Type B pancreatic cell (in vitro differentiated cells): ENCODE results near the gene C16orf96. TPM values are rescaled to one million over a fixed set of nuclear protein-coding genes. Genes with fewer than 3 reads are reported as not detected.

ENCODE experiments used
- DNase-seq: peaks from one replicate; pipeline ENCODE4 v3.0.0; 2021; ENCODE audit warnings: mixed read lengths; ENCODE audit not compliant: unreplicated experiment; ENCODE audit errors: extremely low spot score
- H3K27ac Mint-ChIP-seq: 2 replicates; pipeline ENCODE4 v1.8.0; 2021; ENCODE audit warnings: mild to moderate bottlenecking, mixed read lengths
- H3K27me3 Mint-ChIP-seq: 2 replicates; pipeline ENCODE4 v1.8.0; 2021; ENCODE audit warnings: mixed read lengths
- H3K36me3 Mint-ChIP-seq: 2 replicates; pipeline ENCODE4 v1.8.0; 2021; ENCODE audit warnings: mixed read lengths
- H3K4me1 Mint-ChIP-seq: one replicate; pipeline ENCODE4 v1.8.0; 2021; ENCODE audit warnings: mixed read lengths; ENCODE audit not compliant: unreplicated experiment
- H3K4me3 Mint-ChIP-seq: 2 replicates; pipeline ENCODE4 v1.8.0; 2021; ENCODE audit warnings: mild to moderate bottlenecking, mixed read lengths
- H3K9me3 Mint-ChIP-seq: 2 replicates; pipeline ENCODE4 v1.8.0; 2021; ENCODE audit warnings: mixed read lengths
- total RNA-seq: library from RNA; stranded (reverse); gene quantifications from 2 replicates; pipeline ENCODE4 v1.2.1, GENCODE V29; 2021; ENCODE audit warnings: low replicate concordance
- TF ChIP-seq, protein P1 (sequence below): fragments of 200-600 bp; sonication (generic); conservative IDR thresholded peaks from 2 replicates; pipeline ENCODE4 v1.5.0; 2021; ENCODE audit warnings: antibody characterized with exemption, mild to moderate bottlenecking

Gene C16orf96
- total RNA-seq, 1 donor from 2014 or later, result 0.43 TPM

- H3K4me1 Mint-ChIP-seq, result peaks cover 20% of the 10 kb centered on the region
- TF ChIP-seq, protein P1, sequence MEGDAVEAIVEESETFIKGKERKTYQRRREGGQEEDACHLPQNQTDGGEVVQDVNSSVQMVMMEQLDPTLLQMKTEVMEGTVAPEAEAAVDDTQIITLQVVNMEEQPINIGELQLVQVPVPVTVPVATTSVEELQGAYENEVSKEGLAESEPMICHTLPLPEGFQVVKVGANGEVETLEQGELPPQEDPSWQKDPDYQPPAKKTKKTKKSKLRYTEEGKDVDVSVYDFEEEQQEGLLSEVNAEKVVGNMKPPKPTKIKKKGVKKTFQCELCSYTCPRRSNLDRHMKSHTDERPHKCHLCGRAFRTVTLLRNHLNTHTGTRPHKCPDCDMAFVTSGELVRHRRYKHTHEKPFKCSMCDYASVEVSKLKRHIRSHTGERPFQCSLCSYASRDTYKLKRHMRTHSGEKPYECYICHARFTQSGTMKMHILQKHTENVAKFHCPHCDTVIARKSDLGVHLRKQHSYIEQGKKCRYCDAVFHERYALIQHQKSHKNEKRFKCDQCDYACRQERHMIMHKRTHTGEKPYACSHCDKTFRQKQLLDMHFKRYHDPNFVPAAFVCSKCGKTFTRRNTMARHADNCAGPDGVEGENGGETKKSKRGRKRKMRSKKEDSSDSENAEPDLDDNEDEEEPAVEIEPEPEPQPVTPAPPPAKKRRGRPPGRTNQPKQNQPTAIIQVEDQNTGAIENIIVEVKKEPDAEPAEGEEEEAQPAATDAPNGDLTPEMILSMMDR, result no peak
- no peaks in the 10 kb centered on the region for H3K27me3 Mint-ChIP-seq
- H3K4me3 Mint-ChIP-seq, result peak overlapping the region; percentile 100
- H3K27ac Mint-ChIP-seq, result peak overlapping the region; percentile 98
- no peak for DNase-seq
- no peaks in the 10 kb centered on the region for H3K9me3 Mint-ChIP-seq
- peaks cover 11% of the 10 kb centered on the region for H3K36me3 Mint-ChIP-seq
Measured at GRCh38 chr16:4625560-4626159, 69.5 kb downstream of the C16orf96 start.

DNA sequence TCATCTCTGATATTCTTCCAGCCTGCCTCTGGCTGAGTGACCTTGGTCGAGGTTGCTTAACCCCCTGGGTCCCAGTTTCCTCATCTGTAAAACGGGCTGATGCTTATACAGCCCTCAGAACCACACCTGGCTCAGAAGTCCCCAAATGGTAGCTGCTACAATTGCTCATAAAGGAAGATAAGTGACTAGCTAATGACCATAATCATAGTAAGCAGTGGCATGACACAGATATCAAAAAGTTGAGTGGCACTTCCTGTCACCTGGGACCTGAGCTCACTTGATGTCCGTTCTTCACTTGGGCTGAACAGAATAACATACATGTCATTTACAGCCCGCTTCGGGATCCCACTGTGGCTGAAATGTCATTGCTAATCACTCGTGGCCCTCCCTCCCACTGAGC, 70.3 kb downstream of the C16orf96 start:
- H3K4me1 Mint-ChIP-seq, result peaks cover 17% of the 10 kb centered on the region
- H3K36me3 Mint-ChIP-seq, result peaks cover 15% of the 10 kb centered on the region
- DNase-seq, result no peak
- peak overlapping the region; percentile 100 for H3K4me3 Mint-ChIP-seq
- no peaks in the 10 kb centered on the region for H3K27me3 Mint-ChIP-seq
- H3K9me3 Mint-ChIP-seq, result peaks cover 5% of the 10 kb centered on the region
- H3K27ac Mint-ChIP-seq, result peak overlapping the region; percentile 98
- TF ChIP-seq, protein P1, result no peak

- TF ChIP-seq, protein P1, result no peak
- H3K27me3 Mint-ChIP-seq, result no peaks in the 10 kb centered on the region
- no peak for DNase-seq
- H3K4me3 Mint-ChIP-seq, result no peak overlapping the region
- peaks cover 6% of the 10 kb centered on the region for H3K9me3 Mint-ChIP-seq
- peaks cover 17% of the 10 kb centered on the region for H3K36me3 Mint-ChIP-seq
- H3K27ac Mint-ChIP-seq, result no peak overlapping the region
- H3K4me1 Mint-ChIP-seq, result peaks cover 16% of the 10 kb centered on the region
Measured at GRCh38 chr16:4628283-4628682, 72.1 kb downstream of the C16orf96 start.

GRCh38 chr16:4631444-4631843, 75.3 kb downstream of the C16orf96 start:
- Mint-ChIP-seq H3K27me3 (no peaks in the 10 kb centered on the region), H3K4me3 (no peak overlapping the region), H3K4me1 (peaks cover 11% of the 10 kb centered on the region), H3K36me3 (peaks cover 20% of the 10 kb centered on the region), H3K9me3 (peaks cover 6% of the 10 kb centered on the region), H3K27ac (no peak overlapping the region)
- TF ChIP-seq, protein P1, result no peak
- DNase-seq, result no peak

GRCh38 chr16:4633910-4634635, 77.9 kb downstream of the C16orf96 start:
- H3K27me3 Mint-ChIP-seq, result no peaks in the 10 kb centered on the region
- peaks cover 6% of the 10 kb centered on the region for H3K9me3 Mint-ChIP-seq
- TF ChIP-seq, protein P1, result no peak
- H3K4me3 Mint-ChIP-seq, result no peak overlapping the region
- H3K4me1 Mint-ChIP-seq, result peaks cover 8% of the 10 kb centered on the region
- peaks cover 14% of the 10 kb centered on the region for H3K36me3 Mint-ChIP-seq
- no peak overlapping the region for H3K27ac Mint-ChIP-seq
- no peak for DNase-seq
